ENCODE measurements around the gene DLG2. TPM values are rescaled to one million over a fixed set of nuclear protein-coding genes. Genes with fewer than 3 reads are reported as not detected.

The DLG2 gene
- total RNA-seq, 1 experiment from 2014 or later: 2.3 TPM

DNA sequence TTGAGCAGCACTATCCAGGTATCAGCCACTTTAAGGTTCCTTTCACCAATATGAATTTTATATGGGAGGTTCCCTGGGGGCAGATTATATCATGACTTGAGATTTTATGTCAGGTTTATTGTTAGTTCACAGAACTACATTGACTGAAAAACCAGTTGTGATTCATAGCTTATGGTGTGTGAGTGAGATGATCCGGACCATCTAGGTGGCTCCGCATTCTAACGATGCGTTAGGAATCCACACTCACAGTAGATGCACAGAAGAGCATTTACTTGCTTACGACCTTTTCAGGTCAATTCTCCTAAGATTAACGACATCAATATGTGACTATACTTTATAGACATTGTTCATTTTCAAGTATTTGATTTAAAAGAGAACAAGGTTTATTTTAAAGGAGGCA is 1356.7 kb downstream of the DLG2 start:
- no peak for DNase-seq (ENCODE audit: low read depth)

DNA sequence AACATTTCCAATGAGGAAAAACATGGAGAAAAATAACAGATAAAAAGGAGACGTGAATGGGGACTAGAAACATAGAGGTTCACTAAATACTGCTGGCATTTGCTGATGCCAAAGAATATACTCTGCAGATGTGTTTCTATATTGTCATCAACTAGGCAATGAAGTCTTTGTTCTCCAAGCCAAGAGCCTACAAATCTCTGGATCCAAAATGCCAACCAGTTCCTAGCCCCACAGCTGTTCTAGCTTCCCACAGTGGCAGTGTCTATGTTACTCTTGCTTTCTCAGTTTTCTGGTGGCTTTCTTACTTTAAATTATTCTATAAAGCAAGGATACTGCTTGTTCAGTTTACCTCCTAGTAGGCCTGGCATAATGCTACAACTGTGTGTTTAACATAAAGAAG is 1363.1 kb downstream of the DLG2 start:
- no peak for DNase-seq (ENCODE audit: low read depth)

- no peak for DNase-seq (ENCODE audit: low read depth)
Measured at GRCh38 chr11:84261707-84262106, 1365.4 kb downstream of the DLG2 start.

DNA sequence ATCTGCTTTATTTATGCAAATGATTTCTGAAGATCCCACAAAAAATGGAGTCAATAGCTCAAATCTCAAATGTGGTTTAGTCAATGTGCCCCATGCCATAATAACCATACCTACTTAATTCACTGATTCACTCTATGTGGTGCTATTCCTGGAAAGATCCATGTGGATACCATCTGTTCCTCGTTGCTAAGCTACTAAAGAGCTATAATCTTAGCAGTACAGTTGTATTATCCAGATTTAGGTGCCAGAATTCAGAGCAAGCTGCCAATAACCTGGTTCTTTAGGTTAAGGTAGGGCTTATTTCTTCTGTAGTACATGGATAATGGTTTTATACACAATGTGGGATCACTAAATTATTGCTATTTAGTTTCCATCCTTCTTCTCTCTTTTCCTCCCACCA is 1366.3 kb downstream of the DLG2 start:
- DNase-seq (ENCODE audit: low read depth): no peak

- DNase-seq (ENCODE audit: low read depth): no peak
Measured at GRCh38 chr11:84256618-84257017, 1370.5 kb downstream of the DLG2 start.

DNA sequence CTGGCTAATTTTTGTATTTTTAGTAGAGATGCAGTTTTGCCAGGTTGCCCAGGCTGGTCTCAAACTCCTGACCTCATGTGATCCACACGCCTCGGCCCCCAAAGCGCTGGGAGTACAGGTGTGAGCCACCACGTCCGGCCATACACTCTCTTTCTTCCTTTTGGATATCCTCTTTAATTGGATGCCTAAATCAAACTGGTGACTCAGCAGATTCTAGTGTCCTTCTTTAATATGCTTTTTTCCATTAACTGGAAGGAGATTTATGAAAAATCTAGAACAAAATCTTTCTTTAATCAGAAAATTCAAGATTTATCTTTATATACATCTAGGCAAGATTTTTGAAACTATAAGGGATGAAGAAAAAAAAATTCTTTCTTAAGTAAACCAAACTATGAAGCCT is 1371.7 kb downstream of the DLG2 start:
- no peak for DNase-seq (ENCODE audit: low read depth)

- DNase-seq (ENCODE audit: low read depth): no peak
Measured at GRCh38 chr11:84250834-84251613, 1376.1 kb downstream of the DLG2 start.

GRCh38 chr11:84249344-84250135 is 1377.6 kb downstream of the DLG2 start:
- DNase-seq (ENCODE audit: low read depth): no peak

DNA sequence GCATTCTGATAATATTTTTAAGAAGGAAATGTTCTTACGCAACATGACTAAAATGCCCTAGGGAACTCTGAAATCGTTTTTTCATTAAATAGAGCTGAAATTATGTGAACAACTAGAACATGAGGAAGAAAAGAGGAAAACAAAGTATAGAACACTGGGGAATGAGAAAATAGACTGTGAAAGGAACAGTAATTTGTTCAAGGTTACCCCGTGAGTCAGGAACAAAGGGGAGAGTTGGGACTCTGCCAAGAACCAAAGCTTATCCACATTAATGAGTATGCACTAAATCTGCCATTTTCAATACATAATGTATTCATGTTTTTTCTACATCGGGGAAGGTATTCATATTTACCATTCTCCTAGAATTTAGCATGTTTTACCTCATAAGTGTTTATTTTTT is 1379.2 kb downstream of the DLG2 start:
- no peak for DNase-seq (ENCODE audit: low read depth)

DNA sequence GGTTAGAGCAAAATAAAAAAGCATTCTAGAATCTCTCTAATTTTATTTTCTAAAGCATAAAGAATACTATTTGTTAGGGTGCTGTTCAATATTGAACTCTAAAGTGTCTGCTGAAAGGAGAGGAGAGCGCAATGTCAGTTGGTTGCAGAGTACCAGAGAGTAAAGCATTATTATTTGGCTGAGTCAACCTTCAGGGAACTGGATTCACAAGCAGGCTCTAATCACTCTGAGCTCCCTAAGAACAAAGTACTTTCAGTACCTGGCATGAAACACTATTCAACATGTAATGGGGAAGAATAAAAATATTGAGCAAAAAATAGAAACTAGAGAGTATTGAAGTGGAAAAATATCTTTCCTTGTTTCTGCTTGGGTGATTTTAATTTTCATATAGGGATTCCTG is 1380.0 kb downstream of the DLG2 start:
- no peak for DNase-seq (ENCODE audit: low read depth)

- DNase-seq (ENCODE audit: low read depth): no peak
Measured at GRCh38 chr11:84243629-84244263, 1383.4 kb downstream of the DLG2 start.

DNA sequence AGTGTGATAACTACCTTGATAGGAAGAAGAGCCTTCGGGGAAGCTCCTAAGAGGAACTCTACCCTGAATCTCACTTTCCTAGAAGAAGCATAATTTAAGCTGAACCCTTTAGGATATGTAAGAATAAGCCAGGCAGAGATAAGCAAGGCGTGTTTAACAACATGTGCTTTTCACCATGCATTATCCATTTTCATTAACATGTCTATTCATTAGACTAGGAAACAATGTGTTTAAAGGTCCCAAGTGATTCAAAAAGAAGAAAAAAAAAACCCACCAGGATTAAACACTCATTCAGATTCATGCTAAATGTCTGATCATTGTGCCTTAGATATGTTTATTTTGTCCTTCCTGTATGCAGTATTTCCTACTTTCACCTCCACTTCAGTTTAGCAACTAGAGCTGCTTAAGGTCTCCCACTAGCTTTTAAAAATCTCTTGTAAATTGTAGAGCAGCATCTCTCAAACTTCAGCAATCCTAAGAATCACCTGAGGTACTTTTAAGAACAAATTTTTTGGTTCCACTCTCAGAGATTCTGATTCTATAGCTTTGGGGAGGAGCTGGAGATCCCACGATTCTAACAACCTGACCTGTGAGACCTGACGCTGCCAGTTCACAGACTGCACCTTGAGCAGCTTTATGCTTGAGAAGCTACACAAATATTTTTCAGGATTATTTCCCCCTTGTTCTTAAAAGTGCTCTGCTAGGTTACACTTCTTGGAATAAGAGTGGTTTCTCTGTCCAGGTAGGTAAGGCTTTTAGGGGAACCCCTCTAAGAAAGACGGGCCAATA is 1385.6 kb downstream of the DLG2 start:
- DNase-seq (ENCODE audit: low read depth): no peak

DNA sequence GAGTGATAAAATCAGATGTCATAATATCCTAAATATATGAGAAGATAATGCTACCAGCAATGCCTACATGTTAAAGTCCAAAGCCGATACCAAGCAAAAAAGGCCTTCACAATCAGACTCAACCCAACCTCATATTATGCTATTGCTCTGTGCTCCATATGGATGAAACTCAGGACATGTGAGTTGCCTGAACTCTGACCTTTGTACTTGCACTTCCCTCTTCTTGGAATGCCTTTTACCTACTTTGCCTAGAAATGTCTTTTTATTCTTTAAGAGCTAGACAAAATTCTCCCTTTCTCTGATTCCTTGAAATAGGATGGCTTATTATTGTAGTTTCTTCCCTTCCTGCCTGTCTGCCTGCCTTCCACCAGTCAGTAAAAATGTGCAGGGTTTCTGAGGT is 1386.3 kb downstream of the DLG2 start:
- no peak for DNase-seq (ENCODE audit: low read depth)

- no peak for DNase-seq (ENCODE audit: low read depth)
Measured at GRCh38 chr11:84236436-84236835, 1390.7 kb downstream of the DLG2 start.

DNA sequence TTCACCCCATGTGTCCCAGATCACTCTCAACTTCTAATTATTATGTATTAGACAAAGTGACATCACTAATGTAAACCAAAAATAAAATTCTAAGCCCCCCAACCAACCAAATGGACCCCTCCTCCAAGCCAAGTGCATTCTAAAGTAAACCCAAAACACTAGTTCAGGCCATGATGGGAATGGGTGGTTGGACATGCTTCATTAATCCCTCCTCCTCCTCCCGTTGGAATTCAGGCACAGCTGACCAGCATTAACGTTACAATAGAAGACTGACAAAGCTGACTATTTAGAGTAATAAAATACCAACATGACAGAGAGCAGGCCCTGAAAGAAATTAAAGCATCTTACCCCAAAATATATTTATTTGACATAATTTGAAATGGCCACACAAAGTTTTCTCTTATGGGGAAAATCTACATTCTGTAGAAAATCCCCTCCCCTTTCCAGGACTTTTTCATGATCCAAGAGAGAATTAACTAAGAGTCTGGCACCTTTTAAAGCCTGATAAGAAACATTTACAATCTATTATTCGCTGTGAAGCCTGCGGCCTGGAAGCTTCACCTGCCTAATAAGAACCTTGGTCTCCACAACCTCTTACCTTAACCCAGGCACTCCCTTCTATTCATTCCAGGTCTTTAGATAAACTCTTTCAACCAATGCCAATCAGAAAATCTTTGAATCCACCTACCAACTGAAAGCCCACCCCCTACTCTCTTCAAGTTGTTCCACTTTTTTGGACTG is 1392.5 kb downstream of the DLG2 start:
- no peak for DNase-seq (ENCODE audit: low read depth)

DNA sequence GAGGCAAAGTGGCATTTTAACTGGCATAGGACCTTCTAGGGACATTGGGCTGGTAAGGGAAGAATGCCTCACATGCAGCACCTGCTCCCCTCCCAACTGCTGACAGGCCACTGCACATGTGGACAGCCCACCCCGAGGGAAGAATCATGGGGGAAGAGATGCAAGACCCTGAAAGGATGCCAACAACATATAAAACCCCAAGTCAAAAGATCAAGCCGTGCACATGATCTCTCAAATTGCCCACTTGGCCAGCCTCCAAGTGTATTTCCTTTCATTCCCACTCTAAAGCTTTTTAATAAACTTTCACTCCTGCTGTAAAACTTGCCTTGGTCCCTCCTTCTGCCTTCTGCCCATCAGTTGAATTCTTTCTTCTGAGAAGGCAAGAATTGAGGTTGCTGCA is 1393.1 kb downstream of the DLG2 start:
- DNase-seq (ENCODE audit: low read depth): no peak

DNA sequence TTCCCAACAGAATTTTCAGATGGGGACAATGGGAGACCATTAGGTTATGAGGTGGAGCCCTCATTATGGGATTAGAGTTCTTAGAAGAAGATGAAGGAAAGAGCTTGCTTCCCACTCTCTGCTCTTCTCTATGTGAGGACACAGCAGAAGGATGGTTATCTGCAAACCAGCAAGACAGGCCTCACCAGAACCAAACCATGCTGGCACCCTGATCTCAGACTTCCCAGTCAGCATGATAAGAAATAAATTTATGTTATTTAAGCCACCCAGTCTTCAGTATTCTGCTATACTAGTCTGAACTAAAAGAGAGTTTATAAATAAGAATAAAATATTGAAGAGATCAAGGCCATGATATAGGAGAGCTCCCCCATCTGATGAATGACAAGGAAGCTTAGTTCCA is 1394.6 kb downstream of the DLG2 start:
- DNase-seq (ENCODE audit: low read depth): no peak

- no peak for DNase-seq (ENCODE audit: low read depth)
Measured at GRCh38 chr11:84230402-84230801, 1396.7 kb downstream of the DLG2 start.

GRCh38 chr11:84227970-84228665 is 1399.0 kb downstream of the DLG2 start:
- no peak for DNase-seq (ENCODE audit: low read depth)

GRCh38 chr11:84224042-84224441 is 1403.1 kb downstream of the DLG2 start:
- no peak for DNase-seq (ENCODE audit: low read depth)

- DNase-seq (ENCODE audit: low read depth): no peak
Measured at GRCh38 chr11:84218318-84218717, 1408.8 kb downstream of the DLG2 start.
